Bronchial epithelial cell (primary cell): ENCODE results near the gene BBS7. TPM values are rescaled to one million over a fixed set of nuclear protein-coding genes. Genes with fewer than 3 reads are reported as not detected.

Experiments used
- DNase-seq: peaks from one replicate; pipeline ENCODE4 v3.0.0-alpha.2; 2010; ENCODE audit warnings: low read depth
- FAIRE-seq: peaks from 2 replicates; lab custom pipeline; 2011; peaks lifted over from hg19 to GRCh38; lab: Jason Lieb, UNC
- H3K27me3 ChIP-seq: 2 replicates; pipeline ENCODE4 v1.5.1; 2011; ENCODE audit warnings: low read length; ENCODE audit not compliant: control insufficient read depth, insufficient read depth
- H3K36me3 ChIP-seq: 2 replicates; pipeline ENCODE4 v1.5.1; 2011; ENCODE audit warnings: low read length; ENCODE audit not compliant: control insufficient read depth, insufficient read depth
- H3K4me3 ChIP-seq: 2 replicates; pipeline ENCODE4 v1.5.1; 2011; ENCODE audit warnings: mild to moderate bottlenecking, low read depth, low read length, control low read depth
- CTCF ChIP-seq: IDR thresholded peaks from 2 replicates; pipeline ENCODE4 v1.5.1; 2011; ENCODE audit warnings: mild to moderate bottlenecking, moderate library complexity, low read length, control low read depth, inconsistent platforms; ENCODE audit not compliant: insufficient read depth, severe bottlenecking
- total RNA-seq: library from RNA; depleted of rRNA; stranded (reverse); fragments of >200 nt; gene quantifications from 2 replicates; pipeline ENCODE4 v1.2.1, GENCODE V29; 2014

Gene BBS7
- total RNA-seq, 1 donor from 2014 or later = 13.4 TPM

- FAIRE-seq = no peak
- TF ChIP-seq CTCF = no peak
- no peak overlapping the region for H3K4me3 ChIP-seq
- no peaks in the 10 kb centered on the region for H3K36me3 ChIP-seq
- no peaks in the 10 kb centered on the region for H3K27me3 ChIP-seq
- DNase-seq = peak; percentile 89
Measured at GRCh38 chr4:121784975-121785374, 85.3 kb downstream of the BBS7 start.

DNA sequence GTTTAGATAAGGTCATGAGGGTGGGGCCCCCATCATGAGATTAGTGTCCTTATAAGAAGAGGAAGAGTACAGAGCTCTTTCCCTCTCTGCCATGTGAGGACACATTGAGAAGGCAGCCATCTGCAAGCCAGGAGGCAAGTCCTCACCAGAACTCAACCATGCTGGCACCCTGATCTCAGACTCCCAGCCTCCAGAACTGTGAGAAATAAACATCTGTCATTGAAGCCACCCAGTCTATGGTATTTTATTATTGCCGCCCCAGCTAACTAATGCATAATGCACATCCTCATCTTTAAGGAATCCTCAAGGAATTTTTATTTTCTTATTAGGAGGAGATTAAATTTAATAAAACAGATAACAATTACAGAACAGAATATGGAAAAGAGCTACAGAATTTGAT, 85.9 kb downstream of the BBS7 start:
- FAIRE-seq = no peak
- Histone ChIP-seq H3K36me3 (no peaks in the 10 kb centered on the region), H3K4me3 (no peak overlapping the region), H3K27me3 (no peaks in the 10 kb centered on the region)
- no peak for DNase-seq
- TF ChIP-seq CTCF = no peak

GRCh38 chr4:121783210-121783609, 87.1 kb downstream of the BBS7 start:
- Histone ChIP-seq H3K36me3 (no peaks in the 10 kb centered on the region), H3K4me3 (no peak overlapping the region), H3K27me3 (no peaks in the 10 kb centered on the region)
- DNase-seq (no peak), FAIRE-seq (no peak)
- TF ChIP-seq CTCF = no peak

DNA sequence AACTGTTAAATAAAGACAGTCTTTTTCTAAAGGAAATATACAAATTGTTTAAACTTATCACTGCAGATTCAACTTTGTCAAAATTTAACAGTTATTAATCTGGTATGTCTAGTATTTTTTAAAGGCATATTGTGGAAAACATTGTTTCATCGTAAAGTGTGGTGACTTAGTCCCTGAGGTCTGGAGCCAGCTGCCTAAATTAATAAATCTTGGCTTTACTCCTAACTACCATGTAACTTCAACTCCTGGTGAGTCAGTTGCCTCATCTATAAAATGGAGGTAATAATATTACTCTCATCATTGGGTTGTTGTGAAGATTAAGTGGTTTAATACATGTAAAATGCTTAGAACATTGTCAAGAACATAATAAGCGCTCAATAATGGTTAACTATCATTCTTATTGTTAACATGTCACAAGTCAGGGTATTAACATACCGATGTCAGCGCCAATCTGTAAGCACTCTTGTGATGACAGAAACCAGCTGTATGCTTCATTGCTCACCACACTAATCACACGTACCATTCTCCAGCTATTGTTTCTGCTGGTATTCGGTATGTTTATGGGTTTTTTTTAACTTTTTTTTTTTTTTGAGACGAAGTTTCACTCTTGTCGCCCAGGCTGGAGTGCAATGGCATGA, 91.2 kb downstream of the BBS7 start:
- Histone ChIP-seq H3K36me3 (no peaks in the 10 kb centered on the region), H3K27me3 (no peaks in the 10 kb centered on the region), H3K4me3 (no peak overlapping the region)
- no peak for TF ChIP-seq CTCF
- no peak for DNase-seq
- FAIRE-seq = no peak

DNA sequence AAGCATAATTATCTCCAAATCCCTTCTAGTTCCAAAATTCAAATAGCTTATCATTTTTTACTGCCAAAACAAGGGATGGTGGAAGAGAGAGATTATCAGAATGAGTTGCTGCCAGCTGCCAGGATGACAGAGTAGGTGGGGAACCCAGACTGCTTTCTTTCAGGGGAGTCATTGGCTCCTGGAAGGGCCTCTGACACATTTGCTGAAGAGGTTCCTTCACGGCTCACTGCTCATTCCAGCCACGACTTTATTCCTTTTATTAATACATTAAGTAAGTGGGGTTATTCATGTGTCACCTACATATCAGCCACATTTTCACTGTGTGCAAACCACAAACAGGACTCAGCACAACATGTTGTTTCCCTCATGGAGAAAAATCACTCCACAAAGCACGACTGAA, 92.6 kb downstream of the BBS7 start:
- FAIRE-seq = no peak
- TF ChIP-seq CTCF = no peak
- DNase-seq = no peak
- Histone ChIP-seq H3K27me3 (no peaks in the 10 kb centered on the region), H3K36me3 (no peaks in the 10 kb centered on the region), H3K4me3 (no peak overlapping the region)
